Inflammatory macrophage treated with lipopolysaccharide for 4 hours (primary cell): ENCODE measurements around the gene NWD2.
"Not testable (repeated sequence)": the region's sequence is repeated elsewhere in the genome, so short reads cannot be mapped to it uniquely, and the experiment has no call there.

Experiments used
- DNase-seq: peaks from one replicate; pipeline ENCODE4 v3.0.0-alpha.2; 2020

The NWD2 gene

DNA sequence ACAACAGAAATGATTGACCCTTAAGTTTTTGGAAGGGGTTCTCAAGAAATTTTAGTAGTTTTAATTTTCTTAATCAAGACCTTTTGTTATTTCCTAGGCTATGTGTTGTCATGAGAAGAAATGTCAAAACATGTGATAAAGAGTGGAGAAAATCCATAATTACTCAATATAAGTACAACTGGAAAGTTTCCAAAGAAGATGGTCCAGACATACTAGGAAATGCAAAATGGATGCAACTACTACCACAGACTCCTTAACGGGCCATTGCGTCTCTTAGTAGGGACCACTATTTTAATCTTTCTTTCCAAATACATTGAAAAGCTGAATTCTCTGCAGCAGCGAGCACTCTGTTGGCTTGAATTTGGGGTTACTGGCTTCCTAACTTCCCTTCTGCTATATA lies 148.8 kb downstream of the NWD2 start:
- DNase-seq = peak; percentile 76

DNA sequence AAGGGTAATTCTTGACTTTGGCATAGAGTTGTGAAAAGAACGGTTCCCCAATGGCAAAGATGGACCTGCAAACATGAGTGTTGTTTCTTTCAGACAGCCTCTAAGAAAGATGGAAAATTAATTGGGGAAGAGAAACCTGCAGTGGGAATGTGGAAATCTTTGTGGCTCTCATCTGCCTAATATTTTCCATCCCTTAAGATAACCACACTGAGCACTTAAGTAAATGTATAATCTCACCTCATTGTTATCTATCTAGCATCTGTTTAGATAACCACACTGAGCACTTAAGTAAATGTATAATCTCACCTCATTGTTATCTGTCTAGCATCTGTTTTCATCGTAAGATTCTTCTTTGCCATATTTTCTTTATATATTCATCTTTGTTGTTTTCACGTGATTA lies 149.3 kb downstream of the NWD2 start:
- DNase-seq = peak; percentile 53

DNA sequence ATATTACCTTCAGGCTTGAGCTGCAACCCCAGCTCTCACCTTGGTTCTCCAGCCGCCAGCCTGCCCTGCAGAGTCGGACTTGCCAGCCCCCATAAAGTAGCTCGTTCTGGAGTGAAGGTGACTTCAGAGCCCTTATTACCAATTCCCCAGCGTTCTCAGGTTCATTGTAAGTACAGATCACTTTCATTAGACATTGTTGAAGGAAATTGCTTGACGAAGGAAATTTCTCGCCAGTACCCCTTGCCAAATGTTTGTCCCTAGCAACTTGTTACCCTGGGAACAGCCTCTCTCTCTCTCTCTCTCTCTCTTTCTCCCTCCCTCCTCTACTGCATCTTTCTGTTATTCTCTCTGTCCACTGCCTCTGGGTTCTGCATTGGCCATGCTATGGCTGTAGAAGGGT lies 153.0 kb downstream of the NWD2 start:
- DNase-seq = no peak

DNA sequence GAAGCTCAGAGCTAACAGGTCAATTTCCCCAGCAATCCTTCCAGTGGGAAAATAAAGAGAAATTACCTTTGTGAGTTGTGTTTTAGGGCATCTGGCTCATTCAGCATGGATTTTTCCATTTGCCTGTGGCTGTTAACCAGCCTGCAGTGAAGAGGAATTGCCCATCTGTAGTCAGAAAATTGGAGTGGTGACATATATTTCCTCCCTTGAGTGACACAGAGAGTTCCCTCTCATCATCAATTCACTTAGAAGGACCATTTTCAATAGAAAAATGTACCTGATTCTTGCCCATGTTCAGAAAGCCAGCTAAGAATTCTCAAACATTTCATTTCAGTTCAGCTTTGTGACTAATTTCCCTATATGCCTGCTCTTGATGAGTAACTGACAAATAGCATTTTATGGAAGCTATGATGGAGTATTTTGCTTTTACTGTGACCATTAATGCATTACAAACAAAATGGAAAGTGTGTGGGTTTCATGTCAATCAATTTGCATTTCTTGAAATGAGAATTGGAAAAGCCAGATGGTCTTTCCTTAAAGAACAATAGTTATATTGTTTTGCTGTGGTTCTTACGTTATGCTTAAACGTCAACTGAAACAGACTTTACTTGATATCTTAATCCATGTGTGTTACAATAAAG lies 155.8 kb downstream of the NWD2 start:
- DNase-seq = no peak

DNA sequence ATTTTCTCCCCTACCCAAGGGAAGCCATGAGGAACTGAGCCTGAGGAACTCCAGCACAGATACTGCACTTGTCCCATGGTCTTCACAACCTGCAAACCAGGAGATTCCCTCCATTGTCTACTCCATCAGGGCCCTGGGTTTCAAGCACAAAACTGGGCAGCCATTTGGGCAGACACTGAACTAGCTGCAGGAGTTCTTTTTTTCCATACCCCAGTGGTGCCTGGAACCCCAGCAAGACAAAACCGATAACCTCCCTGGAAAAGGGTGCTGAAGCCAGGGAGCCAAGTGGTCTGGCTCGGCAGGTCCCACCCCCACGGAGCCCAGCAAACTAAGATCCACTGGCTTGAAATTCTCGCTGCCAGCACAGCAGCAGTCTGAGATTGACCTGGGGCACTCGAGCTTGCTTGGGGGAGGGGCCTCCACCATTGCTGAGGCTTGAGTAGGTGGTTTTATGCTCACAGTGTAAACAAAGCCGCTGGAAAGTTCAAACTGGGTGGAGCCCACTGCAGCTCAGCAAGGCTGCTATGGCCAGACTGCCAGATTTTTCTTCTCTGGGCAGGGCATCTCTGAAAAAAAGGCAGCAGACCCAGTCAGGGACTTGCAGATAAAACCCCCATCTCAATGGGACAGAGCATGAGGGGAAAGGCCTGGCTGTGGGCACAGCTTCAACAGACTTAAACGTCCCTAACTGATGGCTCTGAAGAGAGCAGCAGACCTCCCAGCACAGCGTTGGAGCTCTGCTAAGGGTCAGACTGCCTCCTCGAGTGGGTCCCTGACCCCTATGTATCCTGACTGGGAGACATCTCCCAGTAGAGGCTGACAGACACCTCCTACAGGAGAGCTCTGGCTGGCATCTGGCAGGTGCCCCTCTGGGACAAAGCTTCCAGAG lies 163.6 kb downstream of the NWD2 start:
- not testable (repeated sequence) for DNase-seq

DNA sequence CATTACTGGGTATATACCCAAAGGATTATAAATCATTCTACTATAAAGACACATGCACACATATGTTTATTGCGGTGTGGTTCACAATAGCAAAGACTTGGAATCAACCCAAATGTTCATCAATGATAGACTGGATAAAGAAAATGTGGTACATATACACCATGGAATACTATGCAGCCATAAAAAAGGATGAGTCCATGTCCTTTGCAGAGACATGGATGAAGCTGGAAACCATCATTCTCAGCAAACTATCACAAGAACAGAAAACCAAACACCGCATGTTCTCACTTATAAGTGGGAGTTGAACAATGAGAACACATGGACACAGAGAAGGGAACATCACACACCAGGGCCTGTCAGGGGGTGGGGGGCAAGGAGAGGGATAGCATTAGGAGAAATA lies 169.1 kb downstream of the NWD2 start:
- not testable (repeated sequence) for DNase-seq

DNA sequence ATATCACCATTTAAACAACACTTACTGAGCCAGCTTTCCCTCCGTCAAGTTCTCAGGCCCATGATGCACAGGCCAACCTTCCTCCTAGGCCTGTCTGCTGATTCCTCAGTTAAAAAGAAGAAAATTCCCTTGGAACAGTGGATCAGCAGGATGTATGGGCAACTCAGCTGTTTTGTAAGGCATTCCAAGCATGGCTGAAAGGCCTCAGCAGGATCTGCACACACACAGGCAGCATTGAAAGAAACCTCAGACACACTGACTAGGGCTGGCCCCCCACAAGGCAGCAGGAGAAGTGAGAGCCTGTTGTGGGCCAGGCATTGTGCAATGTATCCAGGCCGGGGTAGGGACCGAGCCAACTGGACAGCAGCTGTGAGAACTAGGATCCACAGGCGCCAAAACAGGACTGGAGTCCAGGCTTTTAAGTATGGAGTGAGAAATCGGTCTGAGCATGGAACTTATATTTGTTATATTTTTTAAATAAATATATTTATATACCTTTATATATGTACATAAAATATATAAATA lies 171.4 kb downstream of the NWD2 start:
- no peak for DNase-seq

DNA sequence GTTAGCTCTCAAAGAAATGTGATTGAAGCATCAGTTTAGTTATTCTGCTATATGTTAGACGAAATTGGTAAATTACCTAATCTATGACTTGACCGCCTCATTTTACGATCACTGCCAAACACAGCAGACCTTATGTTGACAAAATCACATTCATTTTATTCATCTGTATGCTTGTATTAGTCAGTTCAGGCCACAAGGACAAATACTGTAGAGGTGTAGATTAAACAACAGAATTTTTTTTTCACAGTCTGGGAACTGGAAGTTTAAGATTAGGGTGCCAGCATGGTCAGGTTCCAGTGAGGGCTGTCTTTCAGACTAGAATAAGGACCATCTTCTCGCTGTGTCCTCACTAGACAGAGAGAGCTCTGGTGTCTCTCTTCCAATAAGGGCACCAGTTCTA lies 177.1 kb downstream of the NWD2 start:
- DNase-seq = no peak

DNA sequence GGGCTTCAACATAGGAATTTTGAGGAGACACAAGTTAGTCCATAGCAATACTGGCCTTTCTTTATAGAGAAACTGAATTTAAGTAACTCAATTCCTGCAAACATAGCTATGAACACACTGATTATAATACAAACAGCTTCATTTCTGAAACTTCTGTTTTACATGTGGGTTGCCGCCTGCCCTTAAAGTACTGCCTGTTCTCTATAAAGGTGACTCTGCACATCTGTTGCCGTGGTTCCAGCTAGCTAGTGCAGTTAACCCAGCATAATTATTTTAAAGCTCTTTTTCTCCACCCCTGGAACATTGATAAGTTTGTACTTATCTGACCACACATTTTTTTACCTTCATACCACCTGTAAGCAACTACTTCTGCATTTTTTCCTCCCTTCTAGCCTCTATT lies 177.6 kb downstream of the NWD2 start:
- DNase-seq = no peak

DNA sequence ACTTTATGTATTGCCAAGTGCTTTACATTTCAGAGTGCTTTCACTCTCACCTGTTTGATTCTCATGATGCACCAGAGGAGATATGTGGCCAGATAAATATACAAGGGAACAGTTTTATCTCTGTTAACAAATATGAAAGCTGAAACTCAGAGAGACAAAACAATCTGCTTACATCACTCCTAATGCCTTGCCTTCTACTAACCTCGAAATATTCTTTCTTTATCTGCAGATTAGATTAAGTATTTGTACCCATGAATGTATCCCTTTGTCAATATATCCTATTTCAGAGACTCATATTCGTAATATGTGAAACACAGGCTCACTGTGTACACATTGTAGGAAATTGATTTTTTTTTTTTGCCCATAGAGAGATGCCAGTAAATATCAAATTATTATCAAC lies 178.1 kb downstream of the NWD2 start:
- DNase-seq = no peak

DNA sequence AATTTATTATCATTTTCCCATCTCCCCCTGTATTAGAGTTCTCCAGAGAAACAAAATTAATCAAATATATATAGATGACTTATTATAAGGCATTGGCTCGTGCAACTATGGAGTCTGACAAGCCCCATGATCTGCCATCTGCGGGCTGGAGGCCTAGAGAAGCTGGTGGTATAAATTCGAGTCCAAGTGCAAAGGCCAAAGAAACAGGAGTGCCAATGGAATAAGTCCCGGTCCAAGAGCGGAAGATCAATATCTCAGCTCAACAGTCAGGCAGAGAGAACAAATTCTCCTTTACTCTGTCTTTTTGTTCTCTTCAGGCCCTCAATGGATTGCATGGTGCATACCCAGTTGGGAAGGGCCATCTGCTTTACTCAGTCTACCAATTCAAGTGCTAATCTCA lies 178.8 kb downstream of the NWD2 start:
- DNase-seq = no peak

DNA sequence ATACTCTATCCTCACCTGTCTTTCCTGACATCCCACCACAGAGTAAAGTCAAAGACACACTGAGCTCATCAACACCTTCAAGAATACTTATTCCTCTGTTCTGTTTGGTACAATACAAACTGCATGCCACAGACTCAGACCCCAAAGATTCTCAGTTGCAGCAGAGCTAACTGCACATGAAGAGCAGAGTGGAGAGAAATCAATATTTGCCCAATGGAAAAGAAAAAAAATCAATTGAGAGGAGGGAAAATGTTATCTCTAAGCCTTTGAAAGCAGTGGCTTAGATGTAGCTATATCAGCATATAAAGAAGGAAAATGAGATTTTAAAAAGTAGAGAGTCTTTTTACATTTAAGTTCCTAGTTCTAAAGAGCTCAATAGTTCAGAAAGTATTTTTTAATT lies 180.2 kb downstream of the NWD2 start:
- DNase-seq = no peak

DNA sequence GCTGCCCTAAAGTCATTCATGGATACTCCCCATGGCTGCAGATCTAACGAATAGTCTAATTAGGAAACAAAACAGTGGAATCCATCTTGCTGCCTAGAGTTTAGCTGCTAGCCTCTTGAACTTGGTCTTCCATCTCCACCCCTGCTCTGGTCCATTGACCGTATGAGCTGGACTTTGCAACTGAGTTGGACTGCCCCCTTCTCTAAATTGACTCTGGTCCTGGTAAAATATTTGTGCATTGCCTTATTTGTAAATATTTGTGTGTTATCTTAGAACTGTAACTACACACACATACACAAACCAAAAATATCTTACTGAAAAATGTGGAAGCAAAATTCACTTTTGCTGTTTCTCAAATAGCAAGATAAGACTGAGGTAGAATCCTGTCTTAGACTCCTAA lies 181.3 kb downstream of the NWD2 start:
- no peak for DNase-seq

DNA sequence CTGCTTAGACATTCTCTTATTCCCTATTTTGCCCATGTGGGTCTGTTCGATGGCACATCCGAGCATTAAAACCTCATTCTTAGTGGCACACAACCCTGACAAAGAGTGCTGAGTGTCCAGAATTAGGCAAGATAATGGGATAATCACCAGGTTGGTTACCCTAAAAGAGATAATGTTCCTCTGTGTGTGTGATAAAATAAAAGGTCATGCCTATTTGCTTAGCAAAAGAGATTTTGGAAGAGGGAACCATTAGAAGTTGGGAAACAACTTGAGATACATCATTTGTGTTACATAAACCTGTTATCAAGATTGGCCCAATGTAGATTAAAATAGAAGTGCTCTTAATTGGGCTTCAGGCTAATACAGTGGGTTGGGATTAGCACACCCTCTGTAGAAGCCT lies 182.7 kb downstream of the NWD2 start:
- DNase-seq = no peak

DNA sequence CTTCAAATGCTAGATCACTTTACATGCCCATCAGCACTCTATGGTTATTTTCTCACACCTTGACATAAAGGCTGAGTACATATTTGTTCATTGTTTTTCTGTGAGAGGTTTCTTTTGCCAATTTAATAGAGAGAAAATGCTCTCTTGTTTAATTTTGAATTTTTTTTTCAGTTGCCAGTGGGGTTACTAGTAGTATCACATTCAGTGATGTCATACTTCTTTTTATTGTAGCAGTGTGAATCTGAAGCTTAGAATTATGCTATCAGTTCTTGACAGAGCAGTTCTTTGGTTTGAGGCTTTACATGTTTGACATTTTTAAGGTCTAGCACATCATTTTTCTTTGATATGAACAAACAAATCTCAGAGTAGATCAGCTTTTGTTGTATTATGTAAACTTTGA lies 185.4 kb downstream of the NWD2 start:
- no peak for DNase-seq

DNA sequence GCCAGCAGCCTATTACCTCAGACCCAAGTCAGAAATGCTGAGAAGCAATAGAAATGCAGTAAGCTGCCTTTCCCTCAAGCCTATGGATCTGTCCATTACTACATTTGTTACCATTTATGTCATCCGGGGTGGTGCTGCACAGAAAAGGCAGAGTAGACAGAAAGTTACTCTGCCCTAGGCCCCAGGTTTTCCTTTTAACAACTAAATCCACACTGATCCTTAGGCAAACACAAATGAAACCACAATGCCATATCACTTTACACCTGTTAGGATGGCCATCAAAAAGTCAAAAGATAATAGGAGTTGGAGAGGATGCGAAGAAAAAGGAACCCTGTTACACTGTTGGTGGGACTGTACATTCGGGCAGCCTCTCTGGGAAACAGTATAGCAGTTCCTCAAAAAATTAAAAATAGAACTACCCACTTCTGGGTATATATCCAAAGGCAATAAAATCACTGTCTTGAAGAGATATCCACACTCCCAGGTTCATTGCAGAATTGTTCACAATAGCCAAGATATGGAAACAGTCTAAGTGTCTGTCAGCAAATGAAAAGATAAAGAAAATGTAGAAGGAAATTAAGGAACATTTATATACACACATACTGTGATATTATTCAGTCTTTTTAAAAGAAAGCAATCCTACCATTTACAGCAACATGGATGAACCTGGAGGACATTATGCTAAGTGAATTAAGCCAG lies 186.3 kb downstream of the NWD2 start:
- DNase-seq = no peak

DNA sequence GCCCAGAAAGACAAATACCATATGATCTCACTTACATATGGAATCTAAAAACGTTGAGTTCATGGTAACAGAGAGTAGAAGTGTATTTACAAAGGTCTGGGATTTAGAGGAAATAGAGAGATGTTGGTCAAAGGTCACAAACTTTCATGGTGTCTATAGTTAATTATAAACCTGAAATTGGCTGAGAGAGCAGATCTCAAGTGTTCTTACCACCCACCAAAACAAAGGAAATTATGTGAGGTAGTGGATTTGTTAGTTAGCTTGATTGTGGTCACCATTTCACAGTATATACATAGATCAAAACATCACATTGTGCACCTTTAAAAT lies 186.8 kb downstream of the NWD2 start:
- DNase-seq = no peak

DNA sequence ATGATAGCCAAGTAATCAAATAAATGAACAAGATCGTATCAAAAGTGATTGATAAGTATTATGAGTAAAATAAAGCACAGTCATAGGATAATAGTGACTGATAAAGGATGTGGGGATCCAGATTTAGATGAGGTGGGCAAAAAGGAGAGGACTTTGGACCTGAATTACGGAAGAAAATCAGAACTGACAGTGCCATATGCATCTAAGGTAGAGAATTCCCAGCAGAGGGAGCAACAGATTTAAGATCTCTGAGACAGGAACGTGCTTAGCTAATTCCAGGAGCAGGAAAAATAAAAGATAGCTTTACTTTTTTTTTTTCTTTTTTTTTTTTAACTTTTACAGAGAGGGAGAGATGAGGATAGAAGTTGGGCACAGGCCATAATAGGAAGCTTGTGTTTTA lies 189.9 kb downstream of the NWD2 start:
- no peak for DNase-seq

DNA sequence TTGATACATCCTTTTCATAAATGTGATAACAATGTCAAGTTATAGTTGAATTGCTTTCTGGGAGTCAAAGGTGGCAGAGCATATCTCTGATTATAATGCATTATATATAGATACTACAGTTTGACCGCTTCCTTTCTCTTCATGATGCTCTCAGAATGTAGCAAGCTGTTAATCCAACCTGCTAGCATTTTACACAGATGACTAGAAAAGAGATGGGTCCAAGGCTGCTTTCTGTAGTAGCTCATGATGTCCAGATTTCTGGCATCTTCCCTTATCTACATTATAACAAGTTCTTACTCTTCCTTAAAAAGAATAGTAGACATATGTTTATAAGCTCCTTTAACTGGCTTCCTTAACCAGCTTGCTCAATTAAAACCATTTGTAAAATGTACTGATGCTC lies 192.0 kb downstream of the NWD2 start:
- DNase-seq = no peak

DNA sequence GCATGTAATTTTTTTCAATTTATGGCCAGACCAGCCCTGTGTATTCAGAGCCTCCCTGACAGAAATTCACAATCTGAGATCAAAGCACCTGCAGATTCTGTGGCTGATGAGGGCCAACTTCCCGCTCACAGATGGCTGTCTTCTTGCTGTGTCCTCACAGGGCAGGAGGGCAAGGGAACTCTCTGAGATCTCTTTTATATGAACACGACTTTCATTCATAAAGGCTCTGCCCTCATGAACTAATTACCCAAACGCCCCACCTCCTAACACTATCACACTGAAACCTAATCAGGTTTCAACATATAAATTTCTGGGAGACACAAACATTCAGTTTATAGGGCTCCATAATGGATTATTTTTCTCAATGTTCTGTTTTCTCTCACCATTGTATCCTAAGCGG lies 192.6 kb downstream of the NWD2 start:
- no peak for DNase-seq

DNA sequence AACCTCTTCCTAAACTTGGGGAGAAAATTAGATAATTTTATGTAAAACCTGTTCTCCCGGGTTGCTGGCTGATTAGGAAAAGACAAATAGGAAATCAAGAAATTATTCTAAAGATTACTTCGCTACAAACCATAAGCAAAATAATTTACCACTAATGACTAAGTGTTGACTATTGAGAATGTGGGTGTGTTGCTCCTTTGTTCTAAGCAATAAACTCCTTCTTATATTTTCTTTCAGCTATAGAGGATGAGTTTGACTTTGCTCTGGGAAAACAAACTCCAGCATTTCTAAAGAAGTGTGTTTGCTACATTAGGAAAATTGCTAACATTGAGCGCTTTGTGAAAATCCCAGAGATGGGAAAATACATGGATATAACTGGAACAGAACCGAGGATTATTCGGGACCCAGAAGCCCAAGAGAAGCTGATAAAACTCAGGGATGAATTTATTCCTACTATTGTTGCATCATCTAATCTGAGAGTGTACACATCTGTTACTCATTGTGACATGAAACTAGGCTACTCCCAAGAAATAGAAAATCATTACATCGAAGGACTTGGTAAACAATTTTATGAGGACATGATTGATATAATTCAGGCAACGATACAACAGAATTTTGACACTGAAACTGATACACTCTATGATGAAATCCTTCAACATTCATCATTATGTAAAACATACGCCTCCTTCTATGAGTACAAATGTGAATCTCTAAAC lies 194.2 kb downstream of the NWD2 start:
- DNase-seq = no peak

DNA sequence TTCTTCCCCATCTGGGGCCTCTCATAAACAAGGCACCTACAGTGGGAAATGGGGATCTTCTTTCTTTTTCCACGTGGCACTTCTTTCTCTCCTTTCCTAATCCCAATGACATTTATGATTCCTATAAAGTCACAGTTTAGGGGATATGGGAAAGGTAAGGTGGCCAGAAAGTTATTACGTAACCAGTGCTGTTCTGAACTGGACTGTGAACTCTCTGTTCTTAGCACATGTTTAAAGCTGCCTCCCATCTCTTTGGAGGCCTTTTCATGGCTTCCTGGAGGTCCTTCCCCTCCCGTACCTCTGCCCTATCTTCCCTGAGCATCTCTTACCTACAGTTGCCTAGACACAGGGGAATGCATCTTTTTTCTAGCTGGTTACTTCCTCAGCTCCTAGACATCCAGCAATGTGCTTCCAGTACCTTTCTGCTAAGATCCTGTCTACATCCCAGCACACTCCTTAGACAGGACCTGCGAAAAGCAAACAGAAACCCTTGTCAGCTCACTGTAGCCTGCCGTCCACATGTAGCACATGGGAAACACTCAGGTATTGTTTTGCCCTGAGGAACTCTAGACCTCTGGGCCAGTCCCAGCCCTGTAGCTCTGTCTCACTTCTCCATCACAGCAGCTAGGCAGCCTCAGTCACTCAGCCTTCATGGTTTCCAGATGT lies 195.4 kb downstream of the NWD2 start:
- no peak for DNase-seq

DNA sequence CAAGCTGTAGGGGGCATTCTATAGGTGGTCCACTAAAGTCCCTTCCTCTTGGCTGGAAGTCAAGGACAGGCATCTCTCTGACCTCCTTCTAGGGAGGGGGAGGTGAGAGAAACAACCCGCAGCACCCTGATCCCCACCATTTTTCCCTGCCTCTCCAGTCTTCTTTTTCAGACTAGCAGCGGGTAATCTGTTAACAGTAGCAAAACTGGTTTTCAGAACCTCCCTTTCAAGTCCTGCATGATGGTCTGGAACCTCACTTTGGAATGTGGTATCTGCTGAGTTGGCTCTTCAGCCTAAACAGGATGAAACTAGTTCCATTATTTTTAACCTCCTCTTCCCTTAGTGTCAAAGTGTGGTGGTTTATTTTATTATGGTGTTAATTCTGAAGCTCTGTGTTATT lies 196.0 kb downstream of the NWD2 start:
- DNase-seq = no peak
